T-helper 1 cell treated with Interleukin-12 subunit alpha and Interleukin-12 subunit beta and Interleukin-4 antibody, amounts not matched to agents 30 μg/mL and 1 μg/mL, for 36 hours (primary cell): Measurements from ENCODE around the gene SMAD6.

Experiments used
- H3K27ac Mint-ChIP-seq: one replicate; pipeline ENCODE4 v1.8.0; 2021; ENCODE audit warnings: mild to moderate bottlenecking, mixed read lengths
- H3K27me3 Mint-ChIP-seq: one replicate; pipeline ENCODE4 v1.8.0; 2021; ENCODE audit warnings: low read depth, mixed read lengths
- H3K36me3 Mint-ChIP-seq: one replicate; pipeline ENCODE4 v1.8.0; 2021; ENCODE audit warnings: low read depth, mixed read lengths
- H3K4me1 Mint-ChIP-seq: one replicate; pipeline ENCODE4 v1.8.0; 2021; ENCODE audit warnings: low read depth, mixed read lengths
- H3K4me3 Mint-ChIP-seq: one replicate; pipeline ENCODE4 v1.8.0; 2021; ENCODE audit warnings: mild to moderate bottlenecking, moderate library complexity, mixed read lengths
- H3K9me3 Mint-ChIP-seq: one replicate; pipeline ENCODE4 v1.8.0; 2021; ENCODE audit warnings: mixed read lengths

The SMAD6 gene

DNA sequence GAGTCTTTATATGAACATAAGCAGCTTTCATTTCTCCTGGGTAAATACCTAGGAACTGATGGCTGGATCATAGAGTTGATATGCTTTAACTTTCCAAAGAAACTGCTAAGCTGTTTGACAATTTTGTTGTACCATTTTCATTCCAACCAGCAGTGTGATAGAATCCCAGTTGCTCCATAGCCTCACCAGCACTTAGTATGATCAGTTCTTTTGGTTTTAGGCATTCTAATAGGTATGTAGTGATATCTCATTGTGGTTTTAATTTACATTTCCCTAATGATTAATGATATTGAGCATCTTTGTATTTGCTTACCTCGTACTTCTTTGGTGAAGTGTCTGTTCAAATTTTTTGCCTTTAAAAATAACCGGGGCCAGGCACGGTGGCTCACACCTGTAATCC lies 38.4 kb upstream of the SMAD6 start:
- no peaks in the 10 kb centered on the region for H3K27me3 Mint-ChIP-seq
- H3K27ac Mint-ChIP-seq = no peak overlapping the region
- no peak overlapping the region for H3K4me3 Mint-ChIP-seq
- H3K9me3 Mint-ChIP-seq = no peaks in the 10 kb centered on the region
- no peaks in the 10 kb centered on the region for H3K36me3 Mint-ChIP-seq
- H3K4me1 Mint-ChIP-seq = no peaks in the 10 kb centered on the region

DNA sequence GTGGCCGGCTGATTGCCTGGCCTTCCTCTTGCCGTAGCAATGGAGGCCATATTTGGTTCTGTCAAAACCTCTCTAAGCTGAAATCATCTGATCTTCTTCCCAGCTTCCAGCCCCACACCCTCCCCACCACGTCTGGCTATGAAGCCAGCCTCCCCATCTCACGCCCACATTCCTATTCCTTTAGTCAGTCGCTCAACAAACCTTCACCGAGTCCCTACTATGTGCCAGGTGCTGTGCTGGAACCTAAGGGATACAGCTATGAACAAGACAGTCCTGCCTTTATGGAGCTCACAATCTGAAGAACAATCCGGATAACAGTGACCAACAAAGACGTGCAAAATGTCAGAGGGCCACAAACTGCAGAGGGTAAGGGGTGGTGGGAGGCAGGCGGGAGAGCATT lies 31.9 kb upstream of the SMAD6 start:
- Mint-ChIP-seq H3K27ac (no peak overlapping the region), H3K9me3 (no peaks in the 10 kb centered on the region), H3K27me3 (peaks cover 4% of the 10 kb centered on the region), H3K36me3 (no peaks in the 10 kb centered on the region), H3K4me3 (no peak overlapping the region), H3K4me1 (peaks cover 7% of the 10 kb centered on the region)

DNA sequence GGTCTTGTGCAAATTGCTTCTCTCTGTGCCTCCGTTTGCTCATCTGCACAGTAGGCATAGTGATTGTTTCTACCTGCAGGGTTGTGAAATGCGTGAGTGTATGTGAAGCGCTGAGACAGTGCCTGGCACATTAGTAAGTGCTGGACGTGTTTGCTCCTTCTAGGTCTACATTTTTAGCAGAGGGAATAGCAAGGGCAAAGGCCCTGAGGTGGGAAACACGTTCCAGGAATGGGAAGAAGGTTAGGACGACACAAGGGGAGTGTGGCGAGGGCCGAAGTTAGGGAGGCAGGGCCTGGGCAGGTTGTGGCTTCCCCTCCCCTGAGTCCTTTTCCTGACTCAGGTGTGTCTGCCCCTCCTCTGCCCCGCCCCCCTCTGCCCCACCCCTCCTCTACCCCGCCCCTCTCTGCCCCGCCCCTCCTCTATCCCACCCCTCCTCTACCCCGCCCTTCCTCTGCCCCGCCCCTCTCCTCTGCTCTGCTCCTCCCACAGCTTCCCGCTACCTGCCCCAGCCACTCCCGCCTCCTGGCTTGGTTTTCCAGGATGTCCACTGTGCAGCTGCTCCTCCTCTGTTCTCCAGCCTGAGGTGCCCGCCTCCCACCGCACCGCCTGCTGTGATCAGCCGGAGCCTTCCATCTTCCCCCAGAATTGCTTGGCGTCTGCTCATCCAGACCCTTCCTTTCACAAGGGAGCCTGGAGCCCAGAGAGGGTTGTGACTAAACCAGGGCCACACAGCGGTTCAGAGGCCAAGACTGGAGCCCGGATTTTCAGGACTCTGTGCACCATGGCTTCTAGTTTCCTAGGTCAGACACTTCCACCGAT lies 31.1 kb upstream of the SMAD6 start:
- Mint-ChIP-seq H3K4me1 (peaks cover 10% of the 10 kb centered on the region), H3K9me3 (no peaks in the 10 kb centered on the region), H3K27me3 (peaks cover 4% of the 10 kb centered on the region), H3K27ac (no peak overlapping the region), H3K4me3 (no peak overlapping the region), H3K36me3 (no peaks in the 10 kb centered on the region)

DNA sequence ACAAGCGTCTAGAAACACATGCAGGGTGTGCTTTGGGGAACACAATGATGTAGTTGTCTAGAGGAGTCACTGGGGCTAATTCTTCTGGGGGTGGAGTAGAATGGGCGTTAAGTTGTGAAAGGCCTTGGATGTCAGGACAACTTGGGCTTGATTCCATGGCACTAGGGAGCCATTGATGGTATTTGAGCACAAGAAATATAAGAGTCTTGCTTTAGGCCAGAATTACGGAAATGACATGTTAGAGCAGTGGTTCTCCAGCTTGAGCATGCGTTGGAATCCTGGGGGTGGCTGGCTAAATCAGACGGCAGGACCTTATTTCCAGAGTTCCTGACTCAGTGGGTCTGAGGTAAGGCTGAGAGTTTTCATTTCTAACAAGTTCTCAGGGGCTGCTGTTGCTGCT lies 29.2 kb upstream of the SMAD6 start:
- H3K4me3 Mint-ChIP-seq = no peak overlapping the region
- H3K27me3 Mint-ChIP-seq = peaks cover 4% of the 10 kb centered on the region
- H3K9me3 Mint-ChIP-seq = no peaks in the 10 kb centered on the region
- H3K36me3 Mint-ChIP-seq = no peaks in the 10 kb centered on the region
- H3K4me1 Mint-ChIP-seq = peaks cover 10% of the 10 kb centered on the region
- H3K27ac Mint-ChIP-seq = no peak overlapping the region

DNA sequence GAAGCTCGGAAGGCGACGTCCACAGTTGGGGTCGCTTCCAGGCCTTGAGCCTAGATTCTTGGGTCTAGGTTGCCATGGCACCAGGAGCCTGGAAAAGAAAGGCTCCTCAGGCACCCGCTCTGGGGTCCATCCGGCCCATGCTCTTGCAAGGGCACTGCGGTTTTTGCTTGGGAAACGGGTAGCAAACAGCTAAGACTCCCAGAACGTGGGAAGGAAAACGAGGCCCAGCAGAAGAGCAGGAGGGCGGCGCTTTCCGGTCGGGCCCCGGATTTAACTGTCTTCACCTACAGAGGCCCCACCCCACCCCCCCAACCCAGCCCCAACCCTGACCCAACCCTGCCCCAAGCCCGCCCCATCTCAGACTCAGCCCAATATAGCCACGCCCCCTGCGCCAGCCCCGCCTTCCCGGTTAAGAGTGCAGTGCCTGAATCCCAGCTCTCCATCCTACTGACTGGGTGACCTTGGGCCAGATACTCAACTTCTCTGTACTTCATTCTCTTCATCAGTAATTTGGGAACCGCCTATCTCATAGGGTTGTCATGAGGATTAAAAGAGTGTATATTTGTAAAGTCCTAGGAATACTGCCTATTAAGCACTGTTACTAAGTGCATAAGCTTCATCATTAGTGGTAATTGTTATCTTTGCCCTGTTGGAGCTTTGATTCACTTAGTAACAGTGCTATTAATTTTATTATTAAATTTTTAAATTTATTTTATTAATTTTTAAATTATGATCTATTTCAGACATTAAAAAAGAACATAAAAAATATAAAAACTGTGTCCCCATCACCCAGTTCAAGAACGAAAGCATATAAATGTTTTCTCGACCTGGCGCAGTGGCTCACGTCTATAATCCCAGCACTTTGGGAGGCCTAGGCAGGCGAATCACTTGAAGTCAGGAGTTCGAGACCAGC lies 28.4 kb upstream of the SMAD6 start:
- Mint-ChIP-seq H3K4me1 (peaks cover 10% of the 10 kb centered on the region), H3K27ac (no peak overlapping the region), H3K4me3 (no peak overlapping the region), H3K27me3 (peaks cover 4% of the 10 kb centered on the region), H3K9me3 (no peaks in the 10 kb centered on the region), H3K36me3 (no peaks in the 10 kb centered on the region)

DNA sequence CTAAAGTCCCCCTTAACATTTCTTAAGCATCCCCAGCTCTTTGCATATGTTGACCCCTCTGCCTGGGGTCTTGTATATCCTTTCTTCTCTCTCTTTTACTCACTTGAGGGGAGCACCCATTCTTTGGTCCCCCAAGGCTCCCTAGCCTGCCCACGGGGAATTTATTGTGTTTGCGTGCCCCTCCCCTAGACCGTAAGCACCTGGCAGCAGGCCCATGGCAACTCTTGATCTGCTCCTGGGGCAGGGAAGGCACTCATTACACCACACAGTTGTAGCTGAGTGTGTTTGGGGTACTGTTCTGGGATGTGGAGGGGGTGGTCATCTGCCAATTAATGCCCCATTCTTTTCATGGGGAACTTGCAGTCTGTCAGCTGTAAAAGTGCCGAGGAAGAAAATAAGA lies 27.3 kb upstream of the SMAD6 start:
- peak overlapping the region; percentile 43 for H3K4me3 Mint-ChIP-seq
- peaks cover 10% of the 10 kb centered on the region for H3K4me1 Mint-ChIP-seq
- H3K36me3 Mint-ChIP-seq = no peaks in the 10 kb centered on the region
- H3K9me3 Mint-ChIP-seq = no peaks in the 10 kb centered on the region
- peaks cover 4% of the 10 kb centered on the region for H3K27me3 Mint-ChIP-seq
- H3K27ac Mint-ChIP-seq = no peak overlapping the region

DNA sequence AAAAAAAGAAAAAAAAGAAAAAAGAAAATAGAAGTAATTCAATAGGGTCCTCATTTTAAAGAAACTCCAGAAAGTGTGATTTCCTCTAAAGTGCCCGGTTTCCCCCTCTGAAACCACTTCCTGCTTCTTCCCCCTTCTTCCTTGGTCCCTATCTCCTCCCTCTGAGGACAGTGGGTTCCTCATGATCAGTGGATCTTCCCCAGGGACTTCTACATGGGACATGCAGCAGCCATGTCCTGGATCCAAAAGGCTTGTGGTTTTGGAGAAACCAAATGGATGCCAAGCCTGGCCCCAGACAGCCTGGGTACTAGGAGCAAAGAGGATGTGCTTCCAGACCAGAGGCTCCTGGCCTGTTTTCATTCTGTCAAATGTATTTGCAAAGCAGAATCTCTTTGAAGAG lies 26.6 kb upstream of the SMAD6 start:
- Mint-ChIP-seq H3K36me3 (no peaks in the 10 kb centered on the region), H3K4me3 (no peak overlapping the region), H3K9me3 (no peaks in the 10 kb centered on the region), H3K4me1 (peaks cover 10% of the 10 kb centered on the region), H3K27me3 (peaks cover 3% of the 10 kb centered on the region), H3K27ac (peak overlapping the region; percentile 28)

DNA sequence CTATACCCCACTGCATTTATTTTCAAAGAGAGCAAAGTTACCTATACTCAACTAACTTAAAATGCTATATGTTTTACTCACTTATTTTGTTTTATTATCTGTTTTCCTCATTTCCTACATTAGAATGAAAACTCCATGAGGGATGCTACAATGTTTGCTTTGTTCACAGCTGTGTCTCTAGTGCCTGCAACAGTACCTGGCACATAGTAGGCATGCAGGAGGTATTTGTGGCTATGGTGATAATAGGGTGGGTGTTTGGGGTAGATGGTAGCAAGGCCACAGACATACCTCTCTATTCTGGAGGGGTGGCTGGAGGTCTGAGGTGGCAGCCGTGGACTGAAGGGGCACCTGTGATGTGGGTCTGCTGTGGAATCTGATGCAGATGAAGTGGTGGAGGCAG lies 24.7 kb upstream of the SMAD6 start:
- Mint-ChIP-seq H3K9me3 (peaks cover 7% of the 10 kb centered on the region), H3K36me3 (no peaks in the 10 kb centered on the region), H3K4me1 (peaks cover 10% of the 10 kb centered on the region), H3K4me3 (no peak overlapping the region), H3K27me3 (no peaks in the 10 kb centered on the region), H3K27ac (no peak overlapping the region)

DNA sequence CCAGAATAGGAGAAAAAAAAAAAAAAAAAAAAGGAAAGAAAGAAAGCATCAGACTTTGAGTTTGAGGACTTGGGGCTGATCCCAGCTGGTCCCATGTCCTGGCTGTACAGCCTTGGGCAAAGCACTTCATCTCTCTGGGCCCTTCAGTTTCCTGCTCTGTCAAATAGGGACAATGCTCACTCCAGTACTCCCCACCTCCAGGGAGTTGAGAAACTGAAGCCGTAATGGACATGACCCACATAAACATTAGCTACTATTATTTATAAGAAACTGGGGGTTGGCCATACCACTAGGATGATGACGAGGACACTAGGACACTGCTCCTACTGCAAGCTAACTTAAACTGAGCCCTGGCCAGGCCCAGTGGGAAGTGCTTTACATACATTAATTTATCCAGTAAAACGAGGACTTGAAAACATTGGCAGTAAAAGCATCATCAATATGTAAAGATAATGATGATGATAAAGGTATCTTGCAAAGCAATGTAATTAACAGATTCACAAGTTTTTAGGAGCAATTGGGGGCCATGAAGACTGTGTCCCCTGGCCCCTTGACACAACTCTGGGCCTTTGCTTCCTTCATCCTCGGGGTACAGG lies 22.9 kb upstream of the SMAD6 start:
- H3K9me3 Mint-ChIP-seq = peaks cover 23% of the 10 kb centered on the region
- H3K27me3 Mint-ChIP-seq = peaks cover 6% of the 10 kb centered on the region
- peaks cover 13% of the 10 kb centered on the region for H3K4me1 Mint-ChIP-seq
- H3K36me3 Mint-ChIP-seq = peaks cover 7% of the 10 kb centered on the region
- H3K4me3 Mint-ChIP-seq = no peak overlapping the region
- H3K27ac Mint-ChIP-seq = no peak overlapping the region

DNA sequence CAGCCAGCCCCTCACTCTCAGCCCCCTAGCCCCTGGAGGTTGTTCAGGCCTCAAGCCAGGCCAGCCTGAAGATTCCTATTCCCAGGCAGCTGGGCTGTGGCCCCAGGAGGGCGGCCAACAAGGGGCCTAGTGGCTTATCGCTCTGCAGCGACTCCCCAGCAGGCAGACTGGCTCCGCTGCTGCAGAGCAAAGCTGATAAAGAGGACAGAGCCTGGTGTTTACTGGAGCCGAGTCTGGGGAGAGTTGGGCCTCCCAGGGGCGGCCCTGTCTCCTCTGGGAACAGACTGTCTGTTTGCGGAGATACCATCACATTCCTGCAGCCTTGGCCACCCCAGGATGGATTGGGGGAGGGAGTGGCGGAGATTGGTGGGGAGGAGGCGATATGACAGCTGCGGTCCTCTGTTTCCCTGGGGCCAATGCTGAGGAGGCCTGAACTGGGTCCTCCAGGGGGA lies 22.4 kb upstream of the SMAD6 start:
- H3K4me1 Mint-ChIP-seq = peaks cover 10% of the 10 kb centered on the region
- peaks cover 7% of the 10 kb centered on the region for H3K36me3 Mint-ChIP-seq
- H3K9me3 Mint-ChIP-seq = peaks cover 23% of the 10 kb centered on the region
- H3K27ac Mint-ChIP-seq = no peak overlapping the region
- H3K27me3 Mint-ChIP-seq = peaks cover 6% of the 10 kb centered on the region
- H3K4me3 Mint-ChIP-seq = no peak overlapping the region

DNA sequence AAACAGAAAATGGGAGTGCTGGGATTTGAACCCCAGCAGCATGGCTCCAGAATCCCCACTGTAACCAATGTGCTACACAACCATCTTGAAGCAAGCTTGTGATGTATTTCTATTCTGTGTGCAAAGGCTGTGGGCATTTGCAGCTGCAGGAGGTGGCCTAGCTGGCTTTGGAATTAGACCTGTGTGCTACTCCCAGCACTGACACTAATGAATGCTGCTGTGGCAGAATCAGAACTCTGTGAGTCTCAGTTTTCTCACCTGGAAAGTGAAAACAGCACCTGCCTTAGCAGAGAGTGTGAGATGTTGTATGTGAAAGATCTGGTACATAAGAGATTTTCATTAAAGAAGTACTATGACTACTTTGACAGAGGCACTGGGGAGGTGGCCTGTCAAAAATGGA lies 21.5 kb upstream of the SMAD6 start:
- peaks cover 7% of the 10 kb centered on the region for H3K36me3 Mint-ChIP-seq
- H3K9me3 Mint-ChIP-seq = peaks cover 23% of the 10 kb centered on the region
- H3K4me1 Mint-ChIP-seq = peaks cover 6% of the 10 kb centered on the region
- no peak overlapping the region for H3K27ac Mint-ChIP-seq
- no peak overlapping the region for H3K4me3 Mint-ChIP-seq
- peaks cover 6% of the 10 kb centered on the region for H3K27me3 Mint-ChIP-seq

DNA sequence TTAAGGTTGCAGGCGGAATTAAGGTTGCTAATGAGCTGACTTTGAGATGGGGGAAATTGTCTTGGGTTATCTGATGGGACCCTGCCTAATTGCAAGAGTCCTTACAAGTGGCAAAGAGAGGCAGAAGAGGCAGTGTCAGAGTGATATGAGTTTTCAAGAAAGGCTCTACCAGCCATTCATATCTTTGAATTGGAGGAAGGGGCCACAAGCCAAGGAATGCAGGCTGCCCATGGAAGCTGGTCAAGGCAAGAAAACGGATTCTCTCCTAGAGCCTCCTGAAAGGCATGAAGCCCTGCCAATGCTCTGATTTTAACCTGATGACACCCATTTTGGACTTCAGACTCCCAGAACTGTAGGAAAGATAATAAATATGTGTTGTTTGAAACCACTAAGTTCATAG lies 20.6 kb upstream of the SMAD6 start:
- Mint-ChIP-seq H3K4me3 (no peak overlapping the region), H3K4me1 (peaks cover 4% of the 10 kb centered on the region), H3K9me3 (peaks cover 23% of the 10 kb centered on the region), H3K27ac (no peak overlapping the region), H3K36me3 (peaks cover 7% of the 10 kb centered on the region), H3K27me3 (peaks cover 6% of the 10 kb centered on the region)

DNA sequence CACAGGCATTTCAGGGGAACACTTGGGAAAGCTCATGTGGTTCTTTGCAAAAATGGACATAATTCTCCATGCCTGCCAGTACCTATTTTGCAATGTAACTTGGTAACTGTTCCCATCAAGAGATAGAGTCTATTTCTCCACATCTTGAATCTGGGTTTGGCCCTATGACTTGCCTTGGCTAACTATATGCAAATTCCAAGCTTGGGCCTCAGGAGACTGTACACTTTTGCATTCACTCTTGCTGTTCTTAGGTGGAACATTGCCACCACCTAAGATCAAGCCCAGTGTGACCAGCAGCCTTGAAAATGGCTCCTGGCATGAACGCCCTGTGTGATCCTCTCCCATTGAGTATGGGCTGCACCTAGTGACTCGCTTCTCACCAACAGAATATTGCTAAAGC lies 19.8 kb upstream of the SMAD6 start:
- Mint-ChIP-seq H3K27ac (no peak overlapping the region), H3K4me1 (peaks cover 4% of the 10 kb centered on the region), H3K9me3 (peaks cover 23% of the 10 kb centered on the region), H3K27me3 (peaks cover 6% of the 10 kb centered on the region), H3K36me3 (peaks cover 7% of the 10 kb centered on the region), H3K4me3 (no peak overlapping the region)

DNA sequence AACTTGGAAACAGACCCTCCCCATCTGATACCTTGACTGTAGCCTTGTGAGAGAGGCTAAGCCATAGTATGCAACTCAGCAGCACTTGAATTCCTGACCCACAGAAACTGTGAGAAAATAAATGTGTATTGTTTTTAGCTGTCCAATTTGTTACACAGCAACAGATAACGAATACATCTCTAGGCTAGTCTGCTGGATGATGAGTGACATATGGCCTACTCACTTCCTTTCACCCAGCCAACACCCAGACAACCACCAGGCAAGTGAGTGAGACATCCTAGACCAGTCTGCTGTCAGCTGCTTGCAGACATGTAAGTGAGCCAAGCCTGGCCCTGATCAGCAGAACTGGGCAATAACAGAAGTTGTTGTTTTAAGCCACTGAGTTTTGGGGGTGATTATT lies 19.2 kb upstream of the SMAD6 start:
- H3K27ac Mint-ChIP-seq = no peak overlapping the region
- no peak overlapping the region for H3K4me3 Mint-ChIP-seq
- H3K36me3 Mint-ChIP-seq = peaks cover 7% of the 10 kb centered on the region
- H3K9me3 Mint-ChIP-seq = peaks cover 23% of the 10 kb centered on the region
- H3K27me3 Mint-ChIP-seq = peaks cover 6% of the 10 kb centered on the region
- H3K4me1 Mint-ChIP-seq = peaks cover 4% of the 10 kb centered on the region
